Stimulated activated CD4-positive, alpha-beta T cell treated with anti-CD3 and anti-CD28 coated beads, Interleukin-4, amount 100 ng/mL, for 4 hours (primary cell): ENCODE measurements around the gene IRAK1.

Experiments
- DNase-seq, 2 experiments: peaks; one replicate each; pipeline ENCODE4 v3.0.0-alpha.2; 2020

The IRAK1 gene

GRCh38 chrX:154040307-154040756 lies 20.6 kb upstream of the IRAK1 start:
- DNase-seq, result no peak

GRCh38 chrX:154039577-154039976 lies 19.9 kb upstream of the IRAK1 start:
- DNase-seq, result no peak

GRCh38 chrX:154038656-154039055 lies 19.0 kb upstream of the IRAK1 start:
- DNase-seq, result no peak

- DNase-seq, result no peak
Measured at GRCh38 chrX:154037754-154038153, 18.1 kb upstream of the IRAK1 start.

GRCh38 chrX:154036513-154036912 lies 16.8 kb upstream of the IRAK1 start:
- no peak for DNase-seq

- DNase-seq, result no peak
Measured at GRCh38 chrX:154033848-154034247, 14.1 kb upstream of the IRAK1 start.

GRCh38 chrX:154032653-154033052 lies 13.0 kb upstream of the IRAK1 start:
- no peak for DNase-seq

GRCh38 chrX:154032160-154032559 lies 12.5 kb upstream of the IRAK1 start:
- no peak for DNase-seq

- no peak for DNase-seq
Measured at GRCh38 chrX:154030715-154031305, 11.1 kb upstream of the IRAK1 start.

- DNase-seq, result no peak
Measured at GRCh38 chrX:154030266-154030665, 10.6 kb upstream of the IRAK1 start.

GRCh38 chrX:154029439-154029838 lies 9.7 kb upstream of the IRAK1 start:
- no peak for DNase-seq

- DNase-seq, result no peak
Measured at GRCh38 chrX:154028502-154029184, 8.9 kb upstream of the IRAK1 start.

GRCh38 chrX:154027986-154028385 lies 8.3 kb upstream of the IRAK1 start:
- DNase-seq, result no peak

- no peak for DNase-seq
Measured at GRCh38 chrX:154027022-154027402, 7.3 kb upstream of the IRAK1 start.

- DNase-seq, result no peak
Measured at GRCh38 chrX:154026136-154027021, 6.7 kb upstream of the IRAK1 start.

GRCh38 chrX:154025230-154025629 lies 5.5 kb upstream of the IRAK1 start:
- DNase-seq, result no peak

GRCh38 chrX:154024271-154024670 lies 4.6 kb upstream of the IRAK1 start:
- no peak for DNase-seq

- no peak for DNase-seq
Measured at GRCh38 chrX:154023276-154024000, 3.7 kb upstream of the IRAK1 start.

GRCh38 chrX:154022108-154022507 lies 2.4 kb upstream of the IRAK1 start:
- no peak for DNase-seq

GRCh38 chrX:154021131-154021611 lies 1.5 kb upstream of the IRAK1 start:
- no peak for DNase-seq

- DNase-seq, result no peak
Measured at GRCh38 chrX:154020536-154021115, 924 bp upstream of the IRAK1 start.

GRCh38 chrX:154019061-154019621 lies 561 bp downstream of the IRAK1 start:
- no peak for DNase-seq
